ENCODE data around the gene ZNF200. TPM values are rescaled to one million over a fixed set of nuclear protein-coding genes. Genes with fewer than 3 reads are reported as not detected.
"Not testable (repeated sequence)": the region's sequence is repeated elsewhere in the genome, so short reads cannot be mapped to it uniquely, and the experiment has no call there.

ZNF200 gene
- total and polyA plus RNA-seq, 2 donors (not counting 1 experiment from before 2014, with no cell fraction given), result 5.9 to 8.1 TPM

GRCh38 chr16:3276679-3277078 is 41.7 kb upstream of the ZNF200 start:
- Histone ChIP-seq H3K9ac (ENCODE audit: insufficient read depth, low read length) (no peak overlapping the region), H3K4me3 (replicated peaks in 1 of 4; ENCODE audit: control extremely low read depth in 1 of 4, insufficient read depth in 1 of 4, low read depth in 3 of 4, low read length in 4 of 4) (no peak overlapping the region), H2AFZ (ENCODE audit: low read length) (no peak overlapping the region), H3K9me3 (ENCODE audit: control insufficient read depth, insufficient read depth, low read depth, low read length) (no peaks in the 10 kb centered on the region), H3K36me3 (ENCODE audit: control insufficient read depth, insufficient read depth, low read length) (no peaks in the 10 kb centered on the region), H3K27me3 (ENCODE audit: control insufficient read depth, insufficient read depth, low read length) (no peaks in the 10 kb centered on the region), H3K4me1 (ENCODE audit: control insufficient read depth, extremely low read depth, insufficient read depth, low read length) (no peaks in the 10 kb centered on the region), H3K27ac (ENCODE audit: insufficient read depth, low read length) (no peak overlapping the region), H4K20me1 (ENCODE audit: control insufficient read depth, extremely low read depth, insufficient read depth, low read length) (no peaks in the 10 kb centered on the region), H3K4me2 (ENCODE audit: extremely low read depth, insufficient read depth, low read length) (no peak overlapping the region), H3K79me2 (ENCODE audit: control insufficient read depth, insufficient read depth, low read length) (no peaks in the 10 kb centered on the region)
- TF ChIP-seq CTCF (conservative IDR thresholded peaks at IDR 0.05 in 1 of 2, IDR thresholded peaks at IDR 0.05 in 1 of 2; ENCODE audit: low read depth in 1 of 2, low read length in 2 of 2) (no peak), EZH2 (IDR thresholded peaks at IDR 0.05; ENCODE audit: low read length, missing control alignments) (no peak)
- no peak for DNase-seq (ENCODE audit: low read depth in 2 of 2)

GRCh38 chr16:3274947-3275346 is 40.0 kb upstream of the ZNF200 start:
- TF ChIP-seq CTCF (conservative IDR thresholded peaks at IDR 0.05 in 1 of 2, IDR thresholded peaks at IDR 0.05 in 1 of 2; ENCODE audit: low read depth in 1 of 2, low read length in 2 of 2) (no peak), EZH2 (IDR thresholded peaks at IDR 0.05; ENCODE audit: low read length, missing control alignments) (no peak)
- Histone ChIP-seq H2AFZ (ENCODE audit: low read length) (no peak overlapping the region), H3K27ac (ENCODE audit: insufficient read depth, low read length) (no peak overlapping the region), H3K9me3 (ENCODE audit: control insufficient read depth, insufficient read depth, low read depth, low read length) (no peaks in the 10 kb centered on the region), H4K20me1 (ENCODE audit: control insufficient read depth, extremely low read depth, insufficient read depth, low read length) (no peaks in the 10 kb centered on the region), H3K36me3 (ENCODE audit: control insufficient read depth, insufficient read depth, low read length) (no peaks in the 10 kb centered on the region), H3K4me2 (ENCODE audit: extremely low read depth, insufficient read depth, low read length) (no peak overlapping the region), H3K4me3 (replicated peaks in 1 of 4; ENCODE audit: control extremely low read depth in 1 of 4, insufficient read depth in 1 of 4, low read depth in 3 of 4, low read length in 4 of 4) (no peak overlapping the region), H3K79me2 (ENCODE audit: control insufficient read depth, insufficient read depth, low read length) (no peaks in the 10 kb centered on the region), H3K4me1 (ENCODE audit: control insufficient read depth, extremely low read depth, insufficient read depth, low read length) (no peaks in the 10 kb centered on the region), H3K9ac (ENCODE audit: insufficient read depth, low read length) (no peak overlapping the region), H3K27me3 (ENCODE audit: control insufficient read depth, insufficient read depth, low read length) (no peaks in the 10 kb centered on the region)
- no peak for DNase-seq (ENCODE audit: low read depth in 2 of 2)

- no peak for TF ChIP-seq EZH2 (IDR thresholded peaks at IDR 0.05; ENCODE audit: low read length, missing control alignments)
- no peak for TF ChIP-seq CTCF (conservative IDR thresholded peaks at IDR 0.05 in 1 of 2, IDR thresholded peaks at IDR 0.05 in 1 of 2; ENCODE audit: low read depth in 1 of 2, low read length in 2 of 2)
- Histone ChIP-seq H3K79me2 (ENCODE audit: control insufficient read depth, insufficient read depth, low read length) (no peaks in the 10 kb centered on the region), H3K36me3 (ENCODE audit: control insufficient read depth, insufficient read depth, low read length) (no peaks in the 10 kb centered on the region), H4K20me1 (ENCODE audit: control insufficient read depth, extremely low read depth, insufficient read depth, low read length) (no peaks in the 10 kb centered on the region), H3K4me2 (ENCODE audit: extremely low read depth, insufficient read depth, low read length) (no peak overlapping the region), H3K9me3 (ENCODE audit: control insufficient read depth, insufficient read depth, low read depth, low read length) (no peaks in the 10 kb centered on the region), H3K27me3 (ENCODE audit: control insufficient read depth, insufficient read depth, low read length) (no peaks in the 10 kb centered on the region), H2AFZ (ENCODE audit: low read length) (no peak overlapping the region), H3K27ac (ENCODE audit: insufficient read depth, low read length) (no peak overlapping the region), H3K4me1 (ENCODE audit: control insufficient read depth, extremely low read depth, insufficient read depth, low read length) (no peaks in the 10 kb centered on the region), H3K4me3 (replicated peaks in 1 of 4; ENCODE audit: control extremely low read depth in 1 of 4, insufficient read depth in 1 of 4, low read depth in 3 of 4, low read length in 4 of 4) (no peak overlapping the region), H3K9ac (ENCODE audit: insufficient read depth, low read length) (no peak overlapping the region)
- DNase-seq (ENCODE audit: low read depth in 2 of 2), result peak in 1 of 2 donors; percentile 43
Measured at GRCh38 chr16:3274490-3274889, 39.5 kb upstream of the ZNF200 start.

GRCh38 chr16:3271281-3271680 is 36.3 kb upstream of the ZNF200 start:
- not testable (repeated sequence) for H3K27me3 ChIP-seq (ENCODE audit: control insufficient read depth, insufficient read depth, low read length); H3K27ac ChIP-seq (ENCODE audit: insufficient read depth, low read length); H3K36me3 ChIP-seq (ENCODE audit: control insufficient read depth, insufficient read depth, low read length); H3K9me3 ChIP-seq (ENCODE audit: control insufficient read depth, insufficient read depth, low read depth, low read length); H3K4me3 ChIP-seq (replicated peaks in 1 of 4; ENCODE audit: control extremely low read depth in 1 of 4, insufficient read depth in 1 of 4, low read depth in 3 of 4, low read length in 4 of 4); H3K79me2 ChIP-seq (ENCODE audit: control insufficient read depth, insufficient read depth, low read length); H2AFZ ChIP-seq (ENCODE audit: low read length); DNase-seq (ENCODE audit: low read depth in 2 of 2); H3K4me1 ChIP-seq (ENCODE audit: control insufficient read depth, extremely low read depth, insufficient read depth, low read length); H3K4me2 ChIP-seq (ENCODE audit: extremely low read depth, insufficient read depth, low read length); H4K20me1 ChIP-seq (ENCODE audit: control insufficient read depth, extremely low read depth, insufficient read depth, low read length); H3K9ac ChIP-seq (ENCODE audit: insufficient read depth, low read length)

GRCh38 chr16:3270718-3271117 is 35.8 kb upstream of the ZNF200 start:
- H3K9ac ChIP-seq (ENCODE audit: insufficient read depth, low read length); H3K36me3 ChIP-seq (ENCODE audit: control insufficient read depth, insufficient read depth, low read length); H3K27me3 ChIP-seq (ENCODE audit: control insufficient read depth, insufficient read depth, low read length); H2AFZ ChIP-seq (ENCODE audit: low read length); DNase-seq (ENCODE audit: low read depth in 2 of 2); H3K79me2 ChIP-seq (ENCODE audit: control insufficient read depth, insufficient read depth, low read length); H3K4me3 ChIP-seq (replicated peaks in 1 of 4; ENCODE audit: control extremely low read depth in 1 of 4, insufficient read depth in 1 of 4, low read depth in 3 of 4, low read length in 4 of 4); H3K27ac ChIP-seq (ENCODE audit: insufficient read depth, low read length); H3K9me3 ChIP-seq (ENCODE audit: control insufficient read depth, insufficient read depth, low read depth, low read length); H3K4me1 ChIP-seq (ENCODE audit: control insufficient read depth, extremely low read depth, insufficient read depth, low read length); H3K4me2 ChIP-seq (ENCODE audit: extremely low read depth, insufficient read depth, low read length); H4K20me1 ChIP-seq (ENCODE audit: control insufficient read depth, extremely low read depth, insufficient read depth, low read length): not testable (repeated sequence)
